Natural killer cell (primary cell): ENCODE measurements around the gene STAT4. TPM values are rescaled to one million over a fixed set of nuclear protein-coding genes. Genes with fewer than 3 reads are reported as not detected.
A peak's percentile ranks its signal among the peaks of the same experiment; 100 is the strongest.

Experiments
- ATAC-seq, 3 donors: fragments of 150-1000 bp in 2 of 3; fragments of 200-7000 bp in 1 of 3; cut with Tn5 transposase; 1 replicate in 1 of 3; 2 replicates in 2 of 3; pipeline ENCODE4 v1.10.0; 2021; ENCODE audit warnings: mild to moderate bottlenecking in 2 of 3, moderate library complexity in 2 of 3
- DNase-seq, 2 donors: peaks; one replicate each; pipeline versions ENCODE4 v3.0.0 to v3.0.0-alpha.2; 2013 to 2021; ENCODE audit warnings: mixed read lengths in 1 of 2
- H3K27ac ChIP-seq: one replicate; pipeline ENCODE4 v1.5.1; 2013; ENCODE audit warnings: mild to moderate bottlenecking, low read length
- H3K27me3 ChIP-seq: one replicate; pipeline ENCODE4 v1.6.1; 2013; ENCODE audit warnings: low read length; ENCODE audit not compliant: control insufficient read depth, insufficient read depth
- H3K36me3 ChIP-seq: one replicate; pipeline ENCODE4 v1.6.1; 2013; ENCODE audit warnings: low read length; ENCODE audit not compliant: control insufficient read depth, insufficient read depth
- H3K4me1 ChIP-seq: one replicate; pipeline ENCODE4 v1.6.1; 2013; ENCODE audit warnings: low read length; ENCODE audit not compliant: control insufficient read depth, insufficient read depth
- H3K4me3 ChIP-seq: one replicate; pipeline ENCODE4 v1.5.1; 2013; ENCODE audit warnings: low read length
- H3K9me3 ChIP-seq: one replicate; pipeline ENCODE4 v1.6.1; 2013; ENCODE audit warnings: low read length; ENCODE audit not compliant: control insufficient read depth, insufficient read depth
- H3K27ac Mint-ChIP-seq, 2 donors: one replicate each; pipeline ENCODE4 v1.8.0; 2022; ENCODE audit warnings: mild to moderate bottlenecking in 2 of 2, mixed read lengths in 2 of 2, moderate library complexity in 1 of 2
- H3K27me3 Mint-ChIP-seq, 2 donors: one replicate each; pipeline ENCODE4 v1.8.0; 2022; ENCODE audit warnings: low read depth in 2 of 2, mixed read lengths in 2 of 2
- H3K36me3 Mint-ChIP-seq: one replicate; pipeline ENCODE4 v1.8.0; 2022; ENCODE audit warnings: mixed read lengths
- H3K4me1 Mint-ChIP-seq, 2 donors: one replicate each; pipeline ENCODE4 v1.8.0; 2022; ENCODE audit warnings: mixed read lengths in 2 of 2
- H3K4me3 Mint-ChIP-seq: one replicate; pipeline ENCODE4 v1.8.0; 2022; ENCODE audit warnings: mild to moderate bottlenecking, moderate library complexity, mixed read lengths
- H3K9me3 Mint-ChIP-seq, 2 donors: one replicate each; pipeline ENCODE4 v1.8.0; 2022; ENCODE audit warnings: mixed read lengths in 2 of 2
- CTCF ChIP-seq: fragments of 200-600 bp; IDR thresholded peaks from one replicate; pipeline ENCODE4 v1.8.0; 2022; ENCODE audit warnings: antibody characterized with exemption
- WGBS: methylation state at CpG from one replicate; pipeline ENCODE4 v1.1.7; 2013; ENCODE audit warnings: missing lambda C conversion rate; ENCODE audit not compliant: insufficient coverage; 5-methylcytosine and 5-hydroxymethylcytosine counted together
- intact Hi-C: fragments of 100-400 bp; cut with micrococcal nuclease; formaldehyde crosslinking; loops from one replicate; pipeline ENCODE4 v1.14.2; 2022
- total RNA-seq, 4 donors: library from RNA; stranded (reverse); fragments of 120-200 nt in 1 of 4; gene quantifications; one replicate each; pipeline versions ENCODE4 v1.2.3 to v1.2.4, GENCODE V29; 2013 to 2022

Gene STAT4, protein sequence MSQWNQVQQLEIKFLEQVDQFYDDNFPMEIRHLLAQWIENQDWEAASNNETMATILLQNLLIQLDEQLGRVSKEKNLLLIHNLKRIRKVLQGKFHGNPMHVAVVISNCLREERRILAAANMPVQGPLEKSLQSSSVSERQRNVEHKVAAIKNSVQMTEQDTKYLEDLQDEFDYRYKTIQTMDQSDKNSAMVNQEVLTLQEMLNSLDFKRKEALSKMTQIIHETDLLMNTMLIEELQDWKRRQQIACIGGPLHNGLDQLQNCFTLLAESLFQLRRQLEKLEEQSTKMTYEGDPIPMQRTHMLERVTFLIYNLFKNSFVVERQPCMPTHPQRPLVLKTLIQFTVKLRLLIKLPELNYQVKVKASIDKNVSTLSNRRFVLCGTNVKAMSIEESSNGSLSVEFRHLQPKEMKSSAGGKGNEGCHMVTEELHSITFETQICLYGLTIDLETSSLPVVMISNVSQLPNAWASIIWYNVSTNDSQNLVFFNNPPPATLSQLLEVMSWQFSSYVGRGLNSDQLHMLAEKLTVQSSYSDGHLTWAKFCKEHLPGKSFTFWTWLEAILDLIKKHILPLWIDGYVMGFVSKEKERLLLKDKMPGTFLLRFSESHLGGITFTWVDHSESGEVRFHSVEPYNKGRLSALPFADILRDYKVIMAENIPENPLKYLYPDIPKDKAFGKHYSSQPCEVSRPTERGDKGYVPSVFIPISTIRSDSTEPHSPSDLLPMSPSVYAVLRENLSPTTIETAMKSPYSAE
- 100 to 1,000 TPM; 264 to 339 (median 304) TPM for total RNA-seq
- total RNA-seq (2013): 249 TPM

- H3K4me1 ChIP-seq: peaks cover 36% of the 10 kb centered on the region
- peak within 1 kb of the TSS; percentile 95 to 98 for H3K27ac Mint-ChIP-seq
- no peak for TF ChIP-seq CTCF
- H3K36me3 ChIP-seq: peaks cover 22% of the 10 kb centered on the region
- 1% methylated on average over 33 of the region's 33 CpGs for WGBS
- H3K4me1 Mint-ChIP-seq: peaks cover 79 to 85% of the 10 kb centered on the region in 2 donors
- intact Hi-C loops: loop anchor here (1.0 to 5.0 kb wide), 5 partner anchors 36 to 527 kb away; partner anchors contain the start of gene NABP1
- peak within 1 kb of the TSS; percentile 63 for H3K4me3 ChIP-seq
- peak; percentile 71 to 90 (median 82) for ATAC-seq
- H3K27me3 Mint-ChIP-seq: no peaks in the 10 kb centered on the region
- DNase-seq: peak; percentile 79 to 96
- H3K27me3 ChIP-seq: no peaks in the 10 kb centered on the region
- H3K36me3 Mint-ChIP-seq: peaks cover 22% of the 10 kb centered on the region
- H3K9me3 ChIP-seq: no peaks in the 10 kb centered on the region
- peak within 1 kb of the TSS; percentile 87 for H3K4me3 Mint-ChIP-seq
- H3K9me3 Mint-ChIP-seq: no peaks in the 10 kb centered on the region
- H3K27ac ChIP-seq: peak within 1 kb of the TSS; percentile 92
Observed at GRCh38 chr2:191150600-191151330, at the start of gene STAT4. STAT4 (minus strand) TSS chr2:191150994; CDS start chr2:191148203, 2,791 bp downstream.

DNA sequence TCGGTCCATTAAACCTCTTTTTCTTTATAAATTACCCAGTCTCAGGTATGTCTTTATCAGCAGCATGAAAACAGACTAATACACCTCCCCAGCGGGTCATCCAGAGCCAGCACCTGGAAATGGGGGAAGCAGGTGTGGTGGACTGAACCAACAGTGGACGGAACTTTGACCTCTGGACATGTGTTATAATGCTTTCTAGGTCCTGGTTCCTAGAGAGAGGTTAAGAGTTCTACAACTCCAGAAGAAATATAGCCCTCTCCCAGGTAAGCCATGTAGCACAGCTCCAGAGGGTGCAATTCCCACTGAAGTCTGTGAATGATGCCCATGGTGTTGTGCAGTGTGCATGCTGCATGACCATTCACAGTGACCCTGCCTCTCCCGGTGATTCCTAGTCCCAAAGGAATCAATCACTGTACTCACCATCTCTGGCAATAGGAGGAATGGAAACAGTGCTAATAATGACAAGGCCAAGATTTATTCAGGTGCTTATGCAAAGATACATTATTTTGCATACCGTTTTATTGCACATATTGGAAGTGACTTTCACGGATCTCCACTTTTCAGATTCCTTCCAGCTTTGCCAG is 49.2 kb upstream of the STAT4 start:
- Histone ChIP-seq H3K36me3 (peaks cover 4% of the 10 kb centered on the region), H3K4me1 (peaks cover 20% of the 10 kb centered on the region), H3K27me3 (no peaks in the 10 kb centered on the region), H3K9me3 (no peaks in the 10 kb centered on the region), H3K27ac (no peak overlapping the region), H3K4me3 (no peak overlapping the region)
- TF ChIP-seq CTCF: no peak
- peaks cover 35 to 40% of the 10 kb centered on the region in 2 donors for H3K4me1 Mint-ChIP-seq
- no peaks in the 10 kb centered on the region for H3K36me3 Mint-ChIP-seq
- peak overlapping the region in 1 of 2 donors; percentile 72 for H3K27ac Mint-ChIP-seq
- intact Hi-C loops: no loop called here
- DNase-seq (no peak), ATAC-seq (no peak)
- WGBS: 92% methylated on average over 6 of the region's 6 CpGs
- H3K27me3 Mint-ChIP-seq: no peaks in the 10 kb centered on the region
- H3K4me3 Mint-ChIP-seq: no peak overlapping the region
- H3K9me3 Mint-ChIP-seq: no peaks in the 10 kb centered on the region

- H3K4me1 Mint-ChIP-seq: peaks cover 39 to 43% of the 10 kb centered on the region in 2 donors
Observed at GRCh38 chr2:191198271-191198670, 47.5 kb upstream of the STAT4 start.

More at GRCh38 chr2:191198271-191198670, 47.5 kb upstream of the STAT4 start:
- H3K9me3 ChIP-seq: no peaks in the 10 kb centered on the region
- no peak for ATAC-seq
- TF ChIP-seq CTCF: no peak
- no peak for DNase-seq
- H3K27me3 Mint-ChIP-seq: no peaks in the 10 kb centered on the region
- peaks cover 4% of the 10 kb centered on the region for H3K36me3 ChIP-seq
- H3K27me3 ChIP-seq: no peaks in the 10 kb centered on the region
- WGBS: 88% methylated on average over 4 of the region's 4 CpGs
- intact Hi-C loops: no loop called here
- H3K4me3 Mint-ChIP-seq: no peak overlapping the region
- H3K4me1 ChIP-seq: peaks cover 12% of the 10 kb centered on the region
- H3K27ac ChIP-seq: no peak overlapping the region
- H3K27ac Mint-ChIP-seq: no peak overlapping the region
- no peaks in the 10 kb centered on the region for H3K9me3 Mint-ChIP-seq
- no peak overlapping the region for H3K4me3 ChIP-seq
- no peaks in the 10 kb centered on the region for H3K36me3 Mint-ChIP-seq
